Raji (cell line): ENCODE results near the gene DNAJB12.

Source experiments
- POLR2A ChIP-seq: IDR thresholded peaks from 2 replicates; pipeline ENCODE4 v1.6.1; 2011; ENCODE audit warnings: low read depth, low read length, control low read depth; ENCODE audit not compliant: insufficient read depth

Gene DNAJB12

GRCh38 chr10:72323771-72324191 is 30.9 kb downstream of the DNAJB12 start:
- TF ChIP-seq POLR2A = no peak

DNA sequence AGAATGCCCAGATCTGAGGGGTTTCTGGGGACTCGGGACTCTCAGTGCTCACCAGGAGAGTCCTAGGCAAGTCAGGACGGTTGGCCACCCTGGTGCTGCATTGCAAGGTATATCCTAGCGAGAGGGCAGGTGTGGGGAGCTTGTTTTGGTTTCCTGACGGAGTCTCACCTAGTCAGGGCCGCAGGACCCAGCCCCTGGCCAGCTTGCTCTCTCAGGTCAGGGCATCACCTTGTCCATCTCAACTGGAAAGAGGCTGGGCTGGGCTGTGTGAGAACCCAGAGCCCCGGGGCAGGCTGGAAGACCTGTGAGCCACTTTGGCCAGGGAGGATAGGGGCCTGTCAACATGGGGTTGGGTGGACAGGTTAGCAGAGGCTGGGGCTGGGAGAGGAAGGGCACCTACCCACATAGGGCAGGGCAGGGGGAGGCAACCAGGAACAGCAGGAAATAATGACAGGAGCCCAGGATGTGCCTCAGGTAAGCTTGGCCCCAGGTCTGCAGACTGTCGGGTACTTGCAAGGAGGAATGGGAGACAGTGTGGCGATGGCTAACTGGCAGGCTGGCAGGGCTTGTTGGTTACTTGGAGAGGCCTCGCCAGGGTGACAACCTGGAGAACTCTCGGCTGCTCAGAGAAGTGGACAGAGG is 31.5 kb downstream of the DNAJB12 start:
- no peak for TF ChIP-seq POLR2A

- TF ChIP-seq POLR2A = no peak
Measured at GRCh38 chr10:72322280-72323058, 32.2 kb downstream of the DNAJB12 start.

DNA sequence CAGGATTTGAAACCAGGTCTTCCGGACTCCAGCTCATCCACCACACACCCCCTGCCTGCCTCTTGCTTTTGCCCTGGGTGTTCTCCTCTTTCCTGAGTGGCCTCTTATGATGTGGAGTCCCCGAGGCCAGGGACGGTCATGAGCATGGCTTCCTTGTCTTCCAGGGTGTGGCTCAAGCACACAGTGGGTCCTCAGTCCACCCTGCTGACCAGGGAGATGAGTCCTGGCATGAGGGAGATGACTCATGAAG is 32.8 kb downstream of the DNAJB12 start:
- TF ChIP-seq POLR2A = no peak

- TF ChIP-seq POLR2A = no peak
Measured at GRCh38 chr10:72321248-72322029, 33.3 kb downstream of the DNAJB12 start.

- TF ChIP-seq POLR2A = peak; percentile 64; the same call in 1 of the 2 replicates
Measured at GRCh38 chr10:72320676-72321247, 34.0 kb downstream of the DNAJB12 start.

GRCh38 chr10:72319416-72320254 is 35.1 kb downstream of the DNAJB12 start:
- peak; percentile 61; the same call in 1 of the 2 replicates for TF ChIP-seq POLR2A

DNA sequence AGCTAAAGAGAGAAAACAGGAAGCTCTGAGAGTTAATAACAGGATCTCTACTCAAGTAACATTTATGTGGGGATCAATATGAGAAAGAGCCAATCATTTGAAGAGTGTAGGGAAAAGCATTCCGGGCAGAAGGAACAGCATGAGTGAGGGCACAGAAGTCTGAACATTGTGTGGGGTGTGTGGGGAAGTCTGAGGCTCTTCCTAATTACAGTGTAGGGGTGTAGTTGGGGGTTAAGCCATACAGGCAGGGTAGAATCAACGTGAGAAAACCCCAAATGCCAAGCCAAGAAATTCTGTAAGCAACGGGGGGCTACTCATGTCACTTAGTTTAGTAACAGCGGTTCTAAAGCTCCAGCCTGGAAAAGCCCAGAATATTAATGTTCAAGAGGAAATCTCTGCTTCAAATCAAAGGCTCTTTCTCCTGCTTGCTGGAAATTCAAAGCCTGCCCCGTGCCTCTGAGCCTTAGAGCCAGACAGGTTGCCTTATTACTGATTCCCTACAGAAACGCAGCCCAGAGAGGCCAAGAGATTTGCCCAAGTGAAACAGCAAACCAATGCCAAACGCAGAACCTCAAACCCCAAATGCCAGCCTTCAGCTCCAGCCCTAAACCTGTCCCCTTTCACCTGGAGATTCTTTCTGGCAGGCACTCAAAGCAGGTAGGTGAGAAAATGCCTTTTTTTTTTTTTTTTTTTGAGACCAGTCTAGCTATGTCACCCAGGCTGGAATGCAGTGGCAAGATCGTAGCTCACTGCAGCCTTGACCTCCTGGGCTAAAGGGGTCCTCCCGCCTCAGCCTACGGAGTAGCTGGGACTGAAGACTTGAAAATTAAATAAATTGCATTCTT is 36.1 kb downstream of the DNAJB12 start:
- no peak; the same call in 1 of the 2 replicates for TF ChIP-seq POLR2A

DNA sequence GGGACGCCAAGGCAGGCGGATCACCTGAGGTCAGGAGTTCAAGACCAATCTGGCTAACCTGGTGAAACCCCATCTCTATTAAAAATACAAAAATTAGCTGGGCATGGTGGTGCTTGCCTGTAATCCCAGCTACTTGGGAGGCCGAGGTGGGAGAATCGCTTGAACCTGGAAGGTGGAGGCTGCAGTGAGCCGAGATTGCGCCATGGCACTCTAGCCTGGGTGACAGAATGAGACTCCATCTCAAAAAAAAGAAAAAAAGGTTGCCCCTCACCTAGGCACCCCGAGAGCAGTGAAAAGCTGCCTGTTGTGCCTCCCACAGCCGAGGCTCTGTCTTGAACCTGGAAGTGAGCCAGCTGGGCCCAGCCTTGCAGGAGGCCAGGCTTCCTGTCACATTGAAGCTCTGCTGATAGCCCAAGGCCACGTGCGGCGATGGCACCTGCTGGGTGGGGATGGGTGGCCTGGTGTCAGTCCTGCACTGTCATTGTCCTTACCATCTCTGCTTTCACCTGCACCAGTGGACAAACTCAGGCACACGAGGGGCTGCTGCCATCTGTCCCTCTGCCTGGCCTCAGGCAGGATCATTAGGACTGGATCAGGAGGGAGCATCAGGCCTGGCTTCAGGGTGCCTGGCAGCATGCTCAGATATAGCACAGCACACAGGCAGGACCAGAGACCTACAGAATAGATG is 37.8 kb downstream of the DNAJB12 start:
- TF ChIP-seq POLR2A = no peak

DNA sequence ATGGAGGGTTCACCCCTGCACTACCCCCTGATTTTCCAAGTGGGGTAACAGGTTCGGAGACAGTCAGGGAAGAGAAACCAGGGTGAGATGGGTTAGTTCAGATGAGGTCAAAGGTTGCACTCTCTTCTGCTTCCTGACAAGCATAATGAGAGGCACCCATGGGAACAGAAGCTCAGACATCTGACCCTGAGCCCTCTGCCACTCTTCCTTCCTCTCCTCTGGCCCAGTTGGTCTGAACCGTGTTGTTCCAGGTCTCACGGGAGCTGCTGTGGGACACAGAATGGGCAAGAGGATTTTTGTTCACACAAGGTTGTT is 38.4 kb downstream of the DNAJB12 start:
- TF ChIP-seq POLR2A = no peak

- TF ChIP-seq POLR2A = no peak
Measured at GRCh38 chr10:72315611-72316385, 38.9 kb downstream of the DNAJB12 start.

- TF ChIP-seq POLR2A = no peak
Measured at GRCh38 chr10:72315054-72315453, 39.7 kb downstream of the DNAJB12 start.

DNA sequence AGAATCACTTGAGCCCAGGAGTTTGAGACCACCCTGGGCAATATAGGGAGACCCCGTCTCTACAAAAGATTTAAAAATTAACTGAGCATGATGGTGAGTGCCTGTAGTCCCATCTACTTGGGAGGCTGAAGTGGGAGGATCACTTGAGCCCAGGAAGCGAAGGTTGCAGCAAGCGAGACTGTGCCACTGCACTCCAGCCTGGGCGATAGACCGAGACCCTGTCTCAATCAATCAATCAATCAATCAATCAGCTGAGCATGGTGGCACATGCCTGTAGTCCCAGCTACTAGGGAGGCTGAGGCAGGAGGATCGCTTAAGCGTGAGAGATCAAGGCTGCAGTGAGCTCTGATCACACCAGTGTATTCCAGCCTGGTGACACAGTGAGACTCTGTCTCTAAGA is 40.5 kb downstream of the DNAJB12 start:
- TF ChIP-seq POLR2A = no peak
